A673 (cell line): ENCODE results near the gene NEURL1B. TPM values are rescaled to one million over a fixed set of nuclear protein-coding genes. Genes with fewer than 3 reads are reported as not detected.

Experiments
- BruUV-seq: library from RNA; stranded (reverse); fragments of 400-500 nt; replicated peaks from 2 replicates; lab custom pipeline; 2021; lab: Mats Ljungman, UMichigan
- CTCF ChIA-PET: fragments of 300-600 bp; sonication (Branson Sonifier 250); formaldehyde crosslinking; loops from one replicate; lab custom pipeline; 2022; ENCODE audit warnings: antibody characterized with exemption; lab: Charles Lee
- POLR2A ChIA-PET: fragments of 300-600 bp; sonication (Branson Sonifier 250); formaldehyde crosslinking; loops from one replicate; lab custom pipeline; 2022; ENCODE audit warnings: antibody characterized with exemption; ENCODE audit not compliant: low non-redundant PET; lab: Charles Lee
- DNase-seq: peaks from one replicate; pipeline ENCODE4 v3.0.0-alpha.2; 2015; ENCODE audit warnings: low spot score
- H3K27ac ChIP-seq: fragments of 200-600 bp; sonication (generic); 2 replicates; pipeline ENCODE4 v1.5.1; 2016; ENCODE audit warnings: mixed run types, low read depth, mild to moderate bottlenecking, mixed read lengths, antibody characterized with exemption, low read length; ENCODE audit not compliant: poor library complexity, severe bottlenecking
- H3K27me3 ChIP-seq: fragments of 200-600 bp; sonication (generic); replicated peaks from 2 replicates; pipeline ENCODE4 v1.6.1; 2017; ENCODE audit warnings: mixed run types, low read depth, mild to moderate bottlenecking, mixed read lengths, antibody characterized with exemption, low read length; ENCODE audit not compliant: insufficient read depth, poor library complexity
- H3K36me3 ChIP-seq: fragments of 200-600 bp; sonication (generic); 2 replicates; pipeline ENCODE4 v1.6.1; 2016; ENCODE audit warnings: mixed run types, mild to moderate bottlenecking, mixed read lengths, antibody characterized with exemption, low read length; ENCODE audit not compliant: insufficient read depth, poor library complexity, severe bottlenecking
- H3K4me1 ChIP-seq: fragments of 200-600 bp; sonication (generic); 2 replicates; pipeline ENCODE4 v1.6.1; 2017; ENCODE audit warnings: mixed run types, mild to moderate bottlenecking, mixed read lengths, antibody characterized with exemption, low read length; ENCODE audit not compliant: insufficient read depth, poor library complexity, severe bottlenecking
- H3K4me3 ChIP-seq: fragments of 200-600 bp; sonication (generic); 2 replicates; pipeline ENCODE4 v1.5.1; 2016; ENCODE audit warnings: low read depth, mixed run types, mild to moderate bottlenecking, mixed read lengths, low read length; ENCODE audit not compliant: poor library complexity, severe bottlenecking
- H3K9me3 ChIP-seq: fragments of 200-600 bp; sonication (generic); 2 replicates; pipeline ENCODE4 v1.6.1; 2016; ENCODE audit warnings: mixed run types, low read depth, mild to moderate bottlenecking, mixed read lengths, antibody characterized with exemption, low read length; ENCODE audit not compliant: poor library complexity, severe bottlenecking
- CTCF ChIP-seq: fragments of 300-800, 200-600 bp; sonication (generic); conservative IDR thresholded peaks from 2 replicates; pipeline ENCODE4 v1.5.1; 2017; ENCODE audit warnings: low read depth, mild to moderate bottlenecking, antibody characterized with exemption, low read length, moderate library complexity, mixed read lengths
- EZH2 ChIP-seq: fragments of 200-600 bp; sonication (generic); IDR thresholded peaks from 2 replicates; pipeline ENCODE4 v1.6.1; 2017; ENCODE audit warnings: borderline replicate concordance, low read depth, mild to moderate bottlenecking, mixed read lengths, antibody characterized with exemption, low read length; ENCODE audit not compliant: poor library complexity, severe bottlenecking
- intact Hi-C: fragments of 100-400 bp; cut with micrococcal nuclease; formaldehyde crosslinking; loops from one replicate; pipeline ENCODE4 v1.10.0; 2022; ENCODE audit not compliant: unreplicated experiment
- total RNA-seq: library from RNA; stranded (reverse); gene quantifications from 2 replicates; pipeline ENCODE4 v1.2.3, GENCODE V29; 2021

NEURL1B gene
- total RNA-seq, 1 experiment from 2014 or later = 5.1 TPM

GRCh38 chr5:172686111-172686510 lies 45.0 kb downstream of the NEURL1B start:
- Histone ChIP-seq H3K27me3 (no peaks in the 10 kb centered on the region), H3K4me3 (no peak overlapping the region), H3K4me1 (no peaks in the 10 kb centered on the region), H3K9me3 (no peaks in the 10 kb centered on the region), H3K27ac (no peak overlapping the region), H3K36me3 (no peaks in the 10 kb centered on the region)
- TF ChIP-seq CTCF = no peak
- no peak for TF ChIP-seq EZH2
- intact Hi-C loops = no loop called here
- POLR2A ChIA-PET = no interaction called here
- BruUV-seq = no TSS peak
- DNase-seq = no peak
- CTCF ChIA-PET = no interaction called here

- no peak overlapping the region for H3K4me3 ChIP-seq
- H3K9me3 ChIP-seq = no peaks in the 10 kb centered on the region
- no peaks in the 10 kb centered on the region for H3K4me1 ChIP-seq
- TF ChIP-seq CTCF (no peak), EZH2 (no peak)
- POLR2A ChIA-PET = no interaction called here
- no peaks in the 10 kb centered on the region for H3K36me3 ChIP-seq
- intact Hi-C loops = no loop called here
- CTCF ChIA-PET = no interaction called here
- no TSS peak for BruUV-seq
- no peak for DNase-seq
- H3K27ac ChIP-seq = no peak overlapping the region
- no peaks in the 10 kb centered on the region for H3K27me3 ChIP-seq
These were observed 45.7 kb downstream of the NEURL1B start for GRCh38 chr5:172686539-172687390.

- intact Hi-C loops = no loop called here
- CTCF ChIA-PET = no interaction called here
These were observed 46.9 kb downstream of the NEURL1B start for GRCh38 chr5:172687940-172688339.

More at GRCh38 chr5:172687940-172688339, 46.9 kb downstream of the NEURL1B start:
- no peak overlapping the region for H3K4me3 ChIP-seq
- H3K27me3 ChIP-seq = no peaks in the 10 kb centered on the region
- H3K27ac ChIP-seq = no peak overlapping the region
- no peaks in the 10 kb centered on the region for H3K9me3 ChIP-seq
- no peaks in the 10 kb centered on the region for H3K4me1 ChIP-seq
- DNase-seq = no peak
- TF ChIP-seq EZH2 (no peak), CTCF (no peak)
- POLR2A ChIA-PET = no interaction called here
- BruUV-seq = no TSS peak
- no peaks in the 10 kb centered on the region for H3K36me3 ChIP-seq
